ENCODE measurements around the gene FGF6.

GRCh38 chr12:4388662-4389061 is 57.0 kb downstream of the FGF6 start:
- TF ChIP-seq RAD21 (IDR thresholded peaks at IDR 0.05; ENCODE audit: low read depth) (no peak), EP300 (IDR thresholded peaks at IDR 0.05; ENCODE audit: borderline replicate concordance) (no peak), MAX (IDR thresholded peaks at IDR 0.05) (no peak), TEAD4 (IDR thresholded peaks at IDR 0.05) (no peak), EGR1 (IDR thresholded peaks at IDR 0.05) (no peak), FOXM1 (IDR thresholded peaks at IDR 0.05; ENCODE audit: borderline replicate concordance, low read depth) (no peak)

All from Ishikawa (cell line).